HG03060 (cell line): ENCODE measurements around the gene DDX25.

Experiments used
- ATAC-seq: cut with Tn5 transposase; IDR thresholded peaks from one replicate; pipeline ENCODE4 v1.9.1; 2021; ENCODE audit warnings: low read depth, moderate number of reproducible peaks; ENCODE audit not compliant: unreplicated experiment

DDX25 gene

DNA sequence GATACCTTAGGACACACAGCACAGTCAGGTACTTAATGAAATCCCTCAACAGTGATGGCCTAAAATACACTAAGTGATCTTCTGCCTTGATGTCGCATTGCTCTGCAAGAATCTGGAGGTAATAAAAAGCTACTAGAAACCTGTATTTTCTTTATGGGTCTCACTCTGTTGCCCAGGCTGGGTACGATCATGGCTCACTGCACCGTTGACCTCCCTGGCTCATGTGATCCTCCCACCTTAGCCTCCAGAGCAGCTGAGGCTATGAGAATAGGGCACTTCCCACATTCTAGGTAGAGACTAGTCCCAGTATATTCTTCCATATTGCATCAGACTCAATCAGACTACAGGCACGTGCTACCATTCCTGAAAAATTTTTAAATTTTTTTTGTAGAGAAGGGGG lies 63.2 kb downstream of the DDX25 start:
- no peak for ATAC-seq

- no peak for ATAC-seq
These were observed 64.0 kb downstream of the DDX25 start for GRCh38 chr11:125968354-125968753.

DNA sequence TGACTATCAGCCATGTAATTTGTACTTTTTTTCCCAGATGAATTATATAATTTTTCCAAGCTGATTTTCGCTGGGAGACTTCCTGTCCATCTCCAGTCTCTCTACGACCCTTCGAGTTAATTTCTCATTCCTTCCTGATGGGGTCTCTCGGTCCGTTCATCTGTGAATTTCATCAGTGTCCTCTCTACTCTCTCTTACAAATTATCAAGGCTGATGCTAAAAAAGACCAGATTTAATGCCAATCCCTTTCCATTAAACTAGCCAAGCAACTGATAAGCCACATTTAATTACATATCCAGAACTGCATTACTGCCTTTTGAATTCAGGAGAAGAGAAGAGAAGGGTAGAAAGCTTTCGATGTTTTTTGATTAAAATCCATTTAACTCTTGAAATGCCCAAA lies 67.3 kb downstream of the DDX25 start:
- ATAC-seq, result no peak

DNA sequence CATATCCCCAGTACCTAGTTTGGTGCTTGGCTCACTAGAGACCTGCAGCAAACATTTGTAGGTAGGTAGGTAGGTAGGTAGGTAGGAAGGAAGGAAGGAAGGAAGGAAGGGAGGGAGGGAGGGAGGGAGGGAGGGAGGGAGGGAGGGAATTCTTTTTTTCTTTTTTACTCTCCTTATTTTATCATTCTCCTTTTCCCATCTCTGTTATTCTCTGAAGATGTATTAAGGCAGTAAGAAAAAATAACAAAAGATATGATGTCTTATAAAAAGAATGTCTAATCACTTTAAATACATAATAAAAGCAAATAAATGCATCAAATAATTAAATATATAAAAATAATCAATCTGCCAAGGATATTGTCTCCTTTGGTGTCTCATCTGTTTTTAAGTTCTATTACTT lies 70.0 kb downstream of the DDX25 start:
- no peak for ATAC-seq

- no peak for ATAC-seq
These were observed 71.3 kb downstream of the DDX25 start for GRCh38 chr11:125975634-125976033.

DNA sequence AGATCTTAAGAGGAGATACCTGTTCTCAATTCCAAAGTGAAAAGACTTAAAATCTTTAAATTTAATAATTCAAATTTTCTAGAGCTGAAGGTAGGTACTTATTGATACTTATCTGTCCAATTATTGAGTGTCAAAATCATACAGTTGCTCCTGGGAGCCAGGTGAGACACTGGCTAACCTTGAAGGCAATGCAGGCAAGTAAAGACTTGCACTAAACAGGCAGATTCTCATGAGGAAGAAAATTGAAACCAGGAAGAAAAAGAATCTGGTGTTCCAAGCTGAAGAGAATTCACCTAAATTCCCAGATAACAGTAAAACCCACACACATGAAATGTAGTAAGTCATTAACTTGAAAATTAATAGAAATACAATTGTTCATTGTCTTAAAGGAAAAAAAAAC lies 71.8 kb downstream of the DDX25 start:
- no peak for ATAC-seq

DNA sequence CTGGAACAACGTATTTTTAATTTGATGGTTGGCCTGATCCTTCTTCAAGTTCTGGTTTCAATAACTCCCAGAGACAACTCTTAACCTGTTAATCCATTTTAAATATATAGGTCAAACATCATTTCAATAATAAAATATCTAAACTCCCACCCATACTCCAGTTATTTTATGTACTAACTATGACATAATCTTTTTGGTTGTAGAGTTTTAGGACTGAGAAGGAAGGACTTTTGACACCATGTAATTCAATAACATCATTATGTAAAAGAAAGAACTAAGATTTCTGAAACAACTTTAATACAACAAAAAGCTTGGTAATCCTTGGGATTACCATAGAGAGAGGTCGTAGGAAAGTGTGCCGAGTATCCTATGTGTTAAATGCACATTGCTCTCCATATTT lies 73.0 kb downstream of the DDX25 start:
- no peak for ATAC-seq

GRCh38 chr11:125978181-125978716 lies 73.9 kb downstream of the DDX25 start:
- no peak for ATAC-seq
